ENCODE results near the gene ZNF746.

Gene ZNF746

GRCh38 chr7:149468208-149468607 lies 29.4 kb downstream of the ZNF746 start:
- no peak for DNase-seq (ENCODE audit: low spot score)
- no peak for TF ChIP-seq CTCF (IDR thresholded peaks at IDR 0.05; ENCODE audit: extremely low read depth, insufficient read depth, missing control alignments)
- in situ Hi-C loops (cut with MboI; ENCODE audit: low pct_unique_long_range_greater_than_20kb, low sequenced_read_pairs, unreplicated experiment), result no loop called here

GRCh38 chr7:149467321-149467859 lies 30.2 kb downstream of the ZNF746 start:
- no peak for TF ChIP-seq CTCF (IDR thresholded peaks at IDR 0.05; ENCODE audit: extremely low read depth, insufficient read depth, missing control alignments)

GRCh38 chr7:149466364-149466763 lies 31.2 kb downstream of the ZNF746 start:
- no peak for DNase-seq (ENCODE audit: low spot score)
- in situ Hi-C loops (cut with MboI; ENCODE audit: low pct_unique_long_range_greater_than_20kb, low sequenced_read_pairs, unreplicated experiment), result no loop called here
- TF ChIP-seq CTCF (IDR thresholded peaks at IDR 0.05; ENCODE audit: extremely low read depth, insufficient read depth, missing control alignments), result no peak

More at GRCh38 chr7:149467321-149467859, 30.2 kb downstream of the ZNF746 start:
- DNase-seq (ENCODE audit: low spot score), result no peak
- in situ Hi-C loops (cut with MboI; ENCODE audit: low pct_unique_long_range_greater_than_20kb, low sequenced_read_pairs, unreplicated experiment), result no loop called here

GRCh38 chr7:149463500-149464161 lies 34.0 kb downstream of the ZNF746 start:
- no peak for DNase-seq (ENCODE audit: low spot score)
- in situ Hi-C loops (cut with MboI; ENCODE audit: low pct_unique_long_range_greater_than_20kb, low sequenced_read_pairs, unreplicated experiment), result no loop called here
- no peak for TF ChIP-seq CTCF (IDR thresholded peaks at IDR 0.05; ENCODE audit: extremely low read depth, insufficient read depth, missing control alignments)

GRCh38 chr7:149462101-149462520 lies 35.5 kb downstream of the ZNF746 start:
- no peak for TF ChIP-seq CTCF (IDR thresholded peaks at IDR 0.05; ENCODE audit: extremely low read depth, insufficient read depth, missing control alignments)
- DNase-seq (ENCODE audit: low spot score), result no peak
- in situ Hi-C loops (cut with MboI; ENCODE audit: low pct_unique_long_range_greater_than_20kb, low sequenced_read_pairs, unreplicated experiment), result no loop called here

- peak; percentile 97 for DNase-seq (ENCODE audit: low spot score)
- in situ Hi-C loops (cut with MboI; ENCODE audit: low pct_unique_long_range_greater_than_20kb, low sequenced_read_pairs, unreplicated experiment), result no loop called here
Measured at GRCh38 chr7:149460493-149461277, 36.9 kb downstream of the ZNF746 start, which contains the start of gene ZNF777. Gene ZNF777, minus strand, starts transcription at chr7:149461062. Its CDS starts 5,040 bp downstream, at chr7:149456022.

More at GRCh38 chr7:149460493-149461277, 36.9 kb downstream of the ZNF746 start, which contains the start of gene ZNF777:
- TF ChIP-seq CTCF (IDR thresholded peaks at IDR 0.05; ENCODE audit: extremely low read depth, insufficient read depth, missing control alignments), result peak; percentile 72

Measured in GM13977 (cell line).